CD8-positive, alpha-beta memory T cell (primary cell): ENCODE measurements around the gene SEPTIN3. TPM values are rescaled to one million over a fixed set of nuclear protein-coding genes. Genes with fewer than 3 reads are reported as not detected.

Source experiments
- CTCF ChIA-PET: fragments of 350-600 bp; sonication (Branson Sonifier 250); formaldehyde crosslinking; loops from one replicate; lab custom pipeline; 2021; ENCODE audit warnings: antibody characterized with exemption; lab: Charles Lee
- POLR2A ChIA-PET: fragments of 350-600 bp; sonication (Branson Sonifier 250); formaldehyde crosslinking; loops from one replicate; lab custom pipeline; 2021; ENCODE audit warnings: antibody characterized with exemption; lab: Charles Lee
- DNase-seq, 5 donors: peaks; one replicate each; pipeline versions ENCODE4 v3.0.0 to v3.0.0-alpha.2; 2020 to 2022; ENCODE audit warnings: mixed read lengths in 1 of 5
- H3K27ac ChIP-seq: one replicate; pipeline ENCODE4 v1.7.0; 2013; ENCODE audit warnings: low read depth, mild to moderate bottlenecking, low read length, moderate library complexity
- H3K27me3 ChIP-seq: 2 replicates; pipeline ENCODE4 v1.7.0; 2013; ENCODE audit warnings: low read length, mild to moderate bottlenecking; ENCODE audit not compliant: insufficient read depth, poor library complexity, severe bottlenecking
- H3K36me3 ChIP-seq: 2 replicates; pipeline ENCODE4 v1.7.0; 2013; ENCODE audit warnings: mild to moderate bottlenecking, low read length, moderate library complexity; ENCODE audit not compliant: insufficient read depth
- H3K4me1 ChIP-seq: 2 replicates; pipeline ENCODE4 v1.7.0; 2013; ENCODE audit warnings: mild to moderate bottlenecking, low read length, moderate library complexity; ENCODE audit not compliant: insufficient read depth
- H3K4me3 ChIP-seq: 2 replicates; pipeline ENCODE4 v1.7.0; 2013; ENCODE audit warnings: mild to moderate bottlenecking, low read length
- H3K9me3 ChIP-seq: 2 replicates; pipeline ENCODE4 v1.7.0; 2013; ENCODE audit warnings: mild to moderate bottlenecking, low read length
- H3K27ac Mint-ChIP-seq, 8 donors: one replicate each; pipeline ENCODE4 v1.8.0; 2020 to 2021; ENCODE audit warnings: mixed read lengths in 8 of 8, mild to moderate bottlenecking in 6 of 8, inconsistent platforms in 3 of 8, moderate library complexity in 3 of 8
- H3K27me3 Mint-ChIP-seq, 2 donors: one replicate each; pipeline ENCODE4 v1.8.0; 2020 to 2021; ENCODE audit warnings: mixed read lengths in 2 of 2, mild to moderate bottlenecking in 1 of 2, moderate library complexity in 1 of 2
- H3K36me3 Mint-ChIP-seq, 3 donors: one replicate each; pipeline ENCODE4 v1.8.0; 2020 to 2021; ENCODE audit warnings: mixed read lengths in 3 of 3, inconsistent platforms in 1 of 3, mild to moderate bottlenecking in 1 of 3
- H3K4me1 Mint-ChIP-seq, 3 donors: one replicate each; pipeline ENCODE4 v1.8.0; 2020 to 2021; ENCODE audit warnings: mixed read lengths in 3 of 3, inconsistent platforms in 1 of 3, mild to moderate bottlenecking in 1 of 3
- H3K4me3 Mint-ChIP-seq, 7 donors: one replicate each; pipeline ENCODE4 v1.8.0; 2020 to 2021; ENCODE audit warnings: mixed read lengths in 7 of 7, mild to moderate bottlenecking in 6 of 7, moderate library complexity in 4 of 7, inconsistent platforms in 2 of 7
- H3K9me3 Mint-ChIP-seq, 5 donors: one replicate each; pipeline ENCODE4 v1.8.0; 2020 to 2022; ENCODE audit warnings: mixed read lengths in 5 of 5, mild to moderate bottlenecking in 3 of 5, moderate library complexity in 2 of 5, inconsistent platforms in 1 of 5
- polyA plus RNA-seq: library from polyadenylated mRNA; unstranded; fragments of 300-500 nt; fragmentation: Illumina TruSeq; gene quantifications from one replicate; pipeline ENCODE4 v1.2.3, GENCODE V29; 2021
- total RNA-seq, 2 experiments: library from RNA; stranded (reverse); gene quantifications; one replicate each; pipeline ENCODE4 v1.2.3, GENCODE V29; 2021

The SEPTIN3 gene
- total and polyA plus RNA-seq, 3 experiments from 2014 or later = 0.33 to 0.51 TPM; not detected in 1

DNA sequence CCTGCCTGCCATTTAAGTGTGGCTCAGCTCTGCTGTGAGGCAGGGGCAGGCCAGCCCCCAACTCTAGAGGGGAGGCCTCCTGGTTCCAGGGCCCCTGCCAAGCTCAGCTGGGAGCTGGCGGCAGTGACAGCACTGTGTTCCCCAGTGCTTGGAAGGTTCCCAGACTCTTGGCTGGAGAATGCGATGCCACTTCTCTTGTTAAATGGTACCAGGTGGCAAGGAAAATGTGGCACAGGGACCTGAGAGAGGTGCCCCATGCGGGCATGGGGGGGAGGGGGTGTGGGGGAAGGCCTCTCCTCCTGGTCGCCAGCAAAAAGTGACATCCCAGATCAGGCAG is 34.3 kb upstream of the SEPTIN3 start:
- no peaks in the 10 kb centered on the region for H3K9me3 ChIP-seq
- no peak overlapping the region for H3K27ac ChIP-seq
- H3K4me3 ChIP-seq = no peak overlapping the region
- peak overlapping the region in 2 of 8 donors; percentile 36 to 43 for H3K27ac Mint-ChIP-seq
- H3K36me3 Mint-ChIP-seq = peaks cover 0 to 4% (median 0%) of the 10 kb centered on the region in 3 donors
- CTCF ChIA-PET = interaction anchor here (1.1 to 6.8 kb wide), 3 partner anchors 8 to 268 kb away, joined by 3 to 106 read pairs (median 4); partner anchors contain the start of gene TNFRSF13C
- POLR2A ChIA-PET = interaction anchor here (6.5 kb wide), 1 partner anchor 8 kb away, joined by 100 read pairs; the partner anchor contains the start of gene TNFRSF13C
- peaks cover 0 to 1% (median 0%) of the 10 kb centered on the region in 5 donors for H3K9me3 Mint-ChIP-seq
- H3K4me3 Mint-ChIP-seq = no peak overlapping the region
- H3K36me3 ChIP-seq = no peaks in the 10 kb centered on the region
- peaks cover 0 to 2% of the 10 kb centered on the region in 2 donors for H3K27me3 Mint-ChIP-seq
- H3K27me3 ChIP-seq = no peaks in the 10 kb centered on the region
- no peak for DNase-seq
- H3K4me1 Mint-ChIP-seq = peaks cover 15 to 50% (median 16%) of the 10 kb centered on the region in 3 donors
- peaks cover 16% of the 10 kb centered on the region for H3K4me1 ChIP-seq

DNA sequence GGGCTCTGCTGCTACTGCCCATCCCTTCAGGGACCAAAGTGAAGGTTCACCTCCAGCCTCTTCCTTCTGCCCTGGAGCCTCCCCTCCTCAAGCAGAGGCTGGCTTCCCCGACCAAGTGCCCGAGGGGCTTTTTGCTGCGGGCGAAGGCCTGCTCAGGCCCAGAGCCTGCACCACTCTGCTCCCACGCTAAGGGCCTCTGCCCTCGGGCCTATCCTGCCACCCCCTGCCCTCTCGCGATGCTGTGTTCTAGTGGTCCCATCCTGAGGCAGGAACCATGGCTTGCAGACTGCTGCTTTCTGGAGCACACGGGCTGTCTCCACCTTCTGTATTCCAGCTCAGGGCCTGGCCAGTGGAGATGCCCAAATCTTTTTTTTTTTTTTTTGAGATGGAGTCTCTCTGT is 33.7 kb upstream of the SEPTIN3 start:
- CTCF ChIA-PET = interaction anchor here (1.3 to 6.8 kb wide), 2 partner anchors 8 to 188 kb away, joined by 3 to 106 read pairs; partner anchors contain the start of gene TNFRSF13C
- peaks cover 20 to 56% (median 21%) of the 10 kb centered on the region in 3 donors for H3K4me1 Mint-ChIP-seq
- POLR2A ChIA-PET = interaction anchor here (6.5 kb wide), 1 partner anchor 9 kb away, joined by 100 read pairs; the partner anchor contains the start of gene TNFRSF13C
- peaks cover 0 to 2% (median 0%) of the 10 kb centered on the region in 5 donors for H3K9me3 Mint-ChIP-seq
- peaks cover 0 to 4% of the 10 kb centered on the region in 2 donors for H3K27me3 Mint-ChIP-seq
- no peak for DNase-seq
- no peak overlapping the region for H3K4me3 Mint-ChIP-seq
- Histone ChIP-seq H3K4me3 (no peak overlapping the region), H3K9me3 (no peaks in the 10 kb centered on the region), H3K27me3 (no peaks in the 10 kb centered on the region), H3K36me3 (no peaks in the 10 kb centered on the region), H3K27ac (no peak overlapping the region), H3K4me1 (peaks cover 22% of the 10 kb centered on the region)
- peaks cover 0 to 5% (median 0%) of the 10 kb centered on the region in 3 donors for H3K36me3 Mint-ChIP-seq
- peak overlapping the region in 1 of 8 donors; percentile 86 for H3K27ac Mint-ChIP-seq

DNA sequence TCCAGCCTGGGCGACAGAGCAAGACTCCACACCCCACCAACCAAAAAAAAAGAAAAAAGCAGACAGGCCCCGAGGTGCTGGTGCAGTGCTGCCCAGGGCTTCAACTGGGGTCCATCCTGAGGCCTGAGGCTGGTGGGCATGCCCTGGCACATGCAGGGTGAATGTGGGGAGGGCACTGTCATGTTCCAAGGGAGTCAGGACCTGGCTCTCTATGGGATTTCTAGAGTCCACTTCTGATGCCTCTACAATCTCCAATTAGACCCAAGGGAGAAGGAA is 32.4 kb upstream of the SEPTIN3 start:
- H3K36me3 ChIP-seq = no peaks in the 10 kb centered on the region
- no peak overlapping the region for H3K4me3 ChIP-seq
- POLR2A ChIA-PET = interaction anchor here (6.5 kb wide), 1 partner anchor 10 kb away, joined by 100 read pairs; the partner anchor contains the start of gene TNFRSF13C
- H3K27ac Mint-ChIP-seq = peak overlapping the region in 6 of 8 donors; percentile 47 to 87 (median 79)
- H3K4me3 Mint-ChIP-seq = peak overlapping the region in 2 of 7 donors; percentile 26 to 63
- peaks cover 0 to 5% (median 0%) of the 10 kb centered on the region in 3 donors for H3K36me3 Mint-ChIP-seq
- no peaks in the 10 kb centered on the region for H3K9me3 ChIP-seq
- CTCF ChIA-PET = interaction anchor here (1.5 to 6.8 kb wide), 2 partner anchors 10 to 136 kb away, joined by 3 to 106 read pairs; partner anchors contain the start of genes CCDC134 and TNFRSF13C
- H3K27me3 ChIP-seq = no peaks in the 10 kb centered on the region
- H3K4me1 ChIP-seq = peaks cover 32% of the 10 kb centered on the region
- H3K4me1 Mint-ChIP-seq = peaks cover 32 to 66% (median 34%) of the 10 kb centered on the region in 3 donors
- no peak for DNase-seq
- H3K9me3 Mint-ChIP-seq = peaks cover 0 to 2% (median 0%) of the 10 kb centered on the region in 5 donors
- H3K27me3 Mint-ChIP-seq = peaks cover 0 to 4% of the 10 kb centered on the region in 2 donors
- no peak overlapping the region for H3K27ac ChIP-seq

DNA sequence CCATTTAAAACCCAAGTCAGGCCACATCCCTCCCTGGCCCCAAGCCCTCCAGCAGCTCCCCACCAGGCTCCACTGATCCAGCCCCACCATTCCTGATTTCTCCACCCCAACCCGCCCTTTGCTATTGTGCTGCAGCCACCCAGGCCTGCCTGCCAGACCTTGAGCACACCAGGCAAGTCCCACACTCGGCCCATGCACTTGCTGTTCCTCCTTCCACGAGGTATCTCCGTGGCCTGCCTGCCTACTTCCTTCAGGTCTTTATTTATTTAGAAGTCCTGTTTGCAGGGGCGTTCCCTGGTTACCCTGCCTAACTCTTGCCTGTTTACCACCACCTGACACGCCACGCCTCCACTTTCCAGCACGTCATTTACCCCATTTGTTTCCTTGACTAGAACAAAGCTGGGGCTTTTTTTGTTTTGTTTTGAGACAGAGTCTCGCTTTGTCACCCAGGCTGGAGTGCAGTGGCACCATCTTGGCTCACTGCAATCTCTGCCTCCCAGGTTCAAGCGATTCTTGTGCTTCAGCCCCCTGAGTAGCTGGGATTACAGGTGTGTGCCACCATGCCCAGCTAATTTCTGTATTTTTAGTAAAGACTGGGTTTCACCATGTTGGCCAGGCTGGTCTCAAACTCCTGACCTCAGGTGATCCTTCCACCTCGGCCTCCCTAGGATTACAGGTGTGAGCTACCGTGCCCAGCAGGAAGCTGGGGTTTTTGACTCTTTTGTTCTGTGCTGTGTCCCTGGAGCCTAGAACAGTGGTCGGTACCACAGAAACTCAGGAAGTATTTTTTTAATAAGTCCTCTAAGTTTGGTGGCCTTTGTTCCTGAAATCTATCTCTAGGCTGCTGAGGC is 29.0 kb upstream of the SEPTIN3 start:
- Histone ChIP-seq H3K27me3 (no peaks in the 10 kb centered on the region), H3K9me3 (no peaks in the 10 kb centered on the region), H3K36me3 (no peaks in the 10 kb centered on the region), H3K27ac (peak overlapping the region; percentile 95), H3K4me3 (peak overlapping the region; percentile 56), H3K4me1 (peaks cover 32% of the 10 kb centered on the region)
- DNase-seq = peak; percentile 91 to 99 (median 94)
- ChIA-PET POLR2A (interaction anchor here (0.6 to 6.5 kb wide), 23 partner anchors 11 to 319 kb away, joined by 3 to 100 read pairs (median 10); partner anchors contain the start of genes CCDC134, DESI1, MEI1 and SNU13), CTCF (interaction anchor here (0.8 to 6.8 kb wide), 34 partner anchors 8 to 504 kb away, joined by 3 to 106 read pairs (median 7); partner anchors contain the start of genes CCDC134, MEI1, SNU13 and SREBF2)
- Mint-ChIP-seq H3K4me3 (peak overlapping the region; percentile 77 to 98 (median 92)), H3K36me3 (peaks cover 0 to 5% (median 0%) of the 10 kb centered on the region in 3 donors), H3K27me3 (peaks cover 0 to 4% of the 10 kb centered on the region in 2 donors), H3K9me3 (peaks cover 0 to 2% (median 0%) of the 10 kb centered on the region in 5 donors), H3K27ac (peak overlapping the region; percentile 94 to 100 (median 100)), H3K4me1 (peaks cover 32 to 51% (median 34%) of the 10 kb centered on the region in 3 donors)

DNA sequence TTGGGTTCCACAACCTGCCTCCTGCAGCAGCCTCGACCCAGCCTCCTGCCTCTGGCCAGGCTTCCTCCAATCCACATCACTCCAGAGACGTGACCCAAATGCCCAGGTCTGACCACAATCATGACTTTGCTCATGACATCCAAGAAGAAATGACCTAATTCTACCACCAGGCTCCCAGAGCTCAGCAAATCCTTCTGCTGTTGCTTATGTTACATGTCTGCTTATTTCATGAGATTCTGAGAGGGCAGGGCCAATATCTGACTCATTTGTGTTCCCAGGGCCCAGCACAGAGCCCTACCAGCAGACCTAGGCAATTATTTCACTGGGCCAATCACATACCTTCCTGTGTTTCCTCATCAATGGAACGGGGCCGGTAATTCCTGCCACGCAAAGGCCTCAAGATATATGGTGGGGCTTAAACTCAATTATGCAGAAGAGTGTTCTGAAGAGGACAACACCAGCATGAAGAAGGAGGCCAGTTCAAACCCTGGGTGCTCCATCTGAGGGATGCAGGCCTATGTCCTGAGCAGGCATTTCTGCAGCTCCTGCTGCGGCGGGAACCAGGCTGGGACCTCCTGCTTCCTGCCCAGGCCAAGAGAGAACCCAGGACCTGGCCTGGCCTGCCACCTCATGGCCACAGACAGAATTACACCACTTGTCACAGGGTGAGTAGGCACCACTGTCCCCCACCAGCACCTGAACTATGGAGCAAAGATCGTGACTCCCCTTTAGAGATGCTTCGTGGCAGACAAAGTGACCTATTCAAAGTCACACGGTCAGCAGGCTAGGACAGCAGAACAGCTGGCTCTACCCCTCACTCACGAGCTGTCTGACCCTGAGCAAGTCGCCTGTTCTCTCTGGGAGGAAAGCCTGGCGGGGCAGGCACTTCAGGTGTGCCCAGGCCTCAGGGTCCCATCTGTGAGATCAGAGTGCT is 28.1 kb upstream of the SEPTIN3 start:
- H3K4me1 ChIP-seq = peaks cover 37% of the 10 kb centered on the region
- DNase-seq = peak; percentile 71 to 91 (median 85)
- H3K27me3 ChIP-seq = no peaks in the 10 kb centered on the region
- H3K27me3 Mint-ChIP-seq = peaks cover 0 to 4% of the 10 kb centered on the region in 2 donors
- no peaks in the 10 kb centered on the region for H3K9me3 ChIP-seq
- H3K27ac ChIP-seq = peak overlapping the region; percentile 95
- H3K4me1 Mint-ChIP-seq = peaks cover 36 to 56% (median 40%) of the 10 kb centered on the region in 3 donors
- peak overlapping the region; percentile 94 to 100 (median 100) for H3K27ac Mint-ChIP-seq
- H3K4me3 ChIP-seq = peak overlapping the region; percentile 39
- H3K4me3 Mint-ChIP-seq = peak overlapping the region; percentile 65 to 98 (median 92)
- CTCF ChIA-PET = interaction anchor here (0.6 to 6.8 kb wide), 42 partner anchors 8 to 503 kb away, joined by 3 to 106 read pairs (median 5); partner anchors contain the start of genes CCDC134, MEI1, SNU13 and SREBF2
- H3K9me3 Mint-ChIP-seq = peaks cover 0 to 2% (median 0%) of the 10 kb centered on the region in 5 donors
- POLR2A ChIA-PET = interaction anchor here (0.6 to 6.5 kb wide), 23 partner anchors 12 to 319 kb away, joined by 3 to 100 read pairs (median 10); partner anchors contain the start of genes CCDC134, DESI1, MEI1 and SNU13
- H3K36me3 ChIP-seq = no peaks in the 10 kb centered on the region
- H3K36me3 Mint-ChIP-seq = peaks cover 0 to 5% (median 0%) of the 10 kb centered on the region in 3 donors

DNA sequence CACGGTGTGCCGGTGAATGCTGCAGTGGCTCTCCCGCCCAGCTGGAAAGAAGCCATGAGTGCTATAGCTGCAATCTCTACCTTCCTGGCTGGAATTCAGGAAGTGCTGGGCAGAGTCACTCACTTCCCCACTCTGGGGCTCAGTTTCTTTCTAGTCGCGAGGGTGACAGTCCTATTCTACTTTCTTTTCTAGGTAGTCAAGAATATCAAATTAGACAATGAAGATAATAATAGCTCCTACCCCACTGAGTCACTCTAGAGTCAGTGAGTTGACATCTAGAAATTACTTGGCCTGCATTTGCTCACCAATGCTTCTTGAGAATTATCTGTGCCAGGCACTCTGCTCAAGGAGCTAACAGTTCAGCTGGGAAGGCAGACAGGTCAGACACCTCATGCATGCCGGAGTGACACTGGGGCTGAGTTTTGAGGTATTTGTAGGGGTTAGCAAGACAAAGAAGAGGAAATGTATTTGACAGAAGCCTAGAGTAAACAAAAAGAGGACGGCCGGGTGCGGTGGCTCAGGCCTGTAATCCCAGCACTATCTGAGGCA is 25.5 kb upstream of the SEPTIN3 start:
- Mint-ChIP-seq H3K27me3 (peaks cover 0 to 4% of the 10 kb centered on the region in 2 donors), H3K27ac (peak overlapping the region in 3 of 8 donors; percentile 33 to 80 (median 35)), H3K9me3 (peaks cover 0 to 2% (median 0%) of the 10 kb centered on the region in 5 donors), H3K36me3 (peaks cover 0 to 6% (median 0%) of the 10 kb centered on the region in 3 donors), H3K4me3 (peak overlapping the region in 3 of 7 donors; percentile 6 to 30 (median 25)), H3K4me1 (peaks cover 38 to 48% (median 39%) of the 10 kb centered on the region in 3 donors)
- POLR2A ChIA-PET = interaction anchor here (0.7 to 1.6 kb wide), 2 partner anchors 18 to 143 kb away, joined by 4 to 6 read pairs; partner anchors contain the start of gene CCDC134
- H3K4me3 ChIP-seq = no peak overlapping the region
- no peaks in the 10 kb centered on the region for H3K27me3 ChIP-seq
- DNase-seq = no peak
- H3K27ac ChIP-seq = no peak overlapping the region
- H3K9me3 ChIP-seq = no peaks in the 10 kb centered on the region
- peaks cover 46% of the 10 kb centered on the region for H3K4me1 ChIP-seq
- CTCF ChIA-PET = interaction anchor here (0.7 to 6.8 kb wide), 6 partner anchors 18 to 245 kb away, joined by 3 to 91 read pairs (median 4); partner anchors contain the start of gene MEI1
- H3K36me3 ChIP-seq = no peaks in the 10 kb centered on the region
